Cardiac fibroblast (primary cell): ENCODE measurements around the gene GNA12.
A peak's percentile ranks its signal among the peaks of the same experiment; 100 is the strongest.

Experiments
- DNase-seq, 2 donors: peaks; one replicate each; pipeline versions ENCODE4 v3.0.0 to v3.0.0-alpha.2; 2010; ENCODE audit warnings: low read depth in 2 of 2
- H3K4me3 ChIP-seq, 2 donors: replicated peaks in 1 of 2; 1 replicate in 1 of 2; 2 replicates in 1 of 2; pipeline ENCODE4 v1.5.1; 2011; ENCODE audit warnings: low read depth in 2 of 2, low read length in 2 of 2, mild to moderate bottlenecking in 2 of 2, moderate library complexity in 1 of 2
- TF ChIP-seq, protein P1 (sequence below): IDR thresholded peaks from one replicate; pipeline ENCODE4 v1.5.1; 2011; ENCODE audit warnings: low read depth, mild to moderate bottlenecking, low read length, inconsistent platforms

The GNA12 gene

DNA sequence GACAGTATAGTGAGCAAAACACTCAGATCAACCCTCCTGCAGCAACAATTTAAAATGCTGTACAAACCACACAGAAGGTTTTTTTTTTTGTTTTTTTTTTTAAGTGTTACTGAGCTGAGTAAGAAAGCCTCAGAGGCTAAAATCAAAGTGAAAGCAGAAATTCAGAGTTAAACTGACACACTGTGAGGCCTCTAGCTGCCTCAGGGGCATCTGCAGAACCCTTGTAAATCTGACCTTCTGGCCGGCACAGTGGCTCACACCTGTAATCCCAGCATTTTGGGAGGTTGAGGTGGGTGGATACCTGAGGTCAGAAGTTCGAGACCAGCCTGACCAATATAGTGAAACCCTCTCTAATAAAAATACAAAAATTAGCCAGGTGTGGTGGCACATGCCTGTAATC, 7.4 kb upstream of the GNA12 start:
- TF ChIP-seq, protein P1, sequence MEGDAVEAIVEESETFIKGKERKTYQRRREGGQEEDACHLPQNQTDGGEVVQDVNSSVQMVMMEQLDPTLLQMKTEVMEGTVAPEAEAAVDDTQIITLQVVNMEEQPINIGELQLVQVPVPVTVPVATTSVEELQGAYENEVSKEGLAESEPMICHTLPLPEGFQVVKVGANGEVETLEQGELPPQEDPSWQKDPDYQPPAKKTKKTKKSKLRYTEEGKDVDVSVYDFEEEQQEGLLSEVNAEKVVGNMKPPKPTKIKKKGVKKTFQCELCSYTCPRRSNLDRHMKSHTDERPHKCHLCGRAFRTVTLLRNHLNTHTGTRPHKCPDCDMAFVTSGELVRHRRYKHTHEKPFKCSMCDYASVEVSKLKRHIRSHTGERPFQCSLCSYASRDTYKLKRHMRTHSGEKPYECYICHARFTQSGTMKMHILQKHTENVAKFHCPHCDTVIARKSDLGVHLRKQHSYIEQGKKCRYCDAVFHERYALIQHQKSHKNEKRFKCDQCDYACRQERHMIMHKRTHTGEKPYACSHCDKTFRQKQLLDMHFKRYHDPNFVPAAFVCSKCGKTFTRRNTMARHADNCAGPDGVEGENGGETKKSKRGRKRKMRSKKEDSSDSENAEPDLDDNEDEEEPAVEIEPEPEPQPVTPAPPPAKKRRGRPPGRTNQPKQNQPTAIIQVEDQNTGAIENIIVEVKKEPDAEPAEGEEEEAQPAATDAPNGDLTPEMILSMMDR = no peak
- DNase-seq = no peak
- H3K4me3 ChIP-seq = no peak overlapping the region

DNA sequence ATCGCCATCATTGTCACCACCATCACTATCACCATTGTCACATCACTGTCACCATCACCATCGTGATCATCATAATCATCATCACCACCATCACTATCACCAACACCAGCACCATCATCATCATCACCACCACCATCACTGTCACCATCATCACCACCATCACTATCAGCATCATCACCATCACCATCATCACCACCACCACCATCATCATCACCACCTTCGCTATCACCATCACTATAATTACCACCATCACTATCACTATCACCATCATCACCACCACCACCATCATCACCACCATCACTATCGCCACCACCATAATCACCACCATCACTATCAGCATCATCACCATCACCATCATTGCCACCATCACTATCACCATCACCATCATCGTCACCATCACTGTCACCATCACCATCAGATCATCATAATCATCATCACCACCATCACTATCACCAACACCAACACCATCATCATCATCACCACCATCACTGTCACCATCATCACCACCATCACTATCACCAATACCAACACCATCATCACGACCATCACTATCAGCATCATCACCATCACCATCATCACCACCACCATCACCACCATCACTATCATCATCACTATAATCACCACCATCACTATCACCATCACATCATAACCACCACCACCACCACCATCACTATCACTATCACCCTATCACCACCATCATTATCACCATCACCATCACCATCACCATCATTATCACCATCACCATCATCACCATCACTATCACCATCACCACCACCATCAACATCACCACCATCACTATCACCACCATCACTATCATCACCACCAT, 6.0 kb upstream of the GNA12 start:
- TF ChIP-seq, protein P1 = no peak
- DNase-seq = no peak
- H3K4me3 ChIP-seq = no peak overlapping the region

- no peak overlapping the region for H3K4me3 ChIP-seq
- no peak for DNase-seq
- TF ChIP-seq, protein P1 = no peak
Measured at GRCh38 chr7:2845034-2845592, 1.0 kb upstream of the GNA12 start.

DNA sequence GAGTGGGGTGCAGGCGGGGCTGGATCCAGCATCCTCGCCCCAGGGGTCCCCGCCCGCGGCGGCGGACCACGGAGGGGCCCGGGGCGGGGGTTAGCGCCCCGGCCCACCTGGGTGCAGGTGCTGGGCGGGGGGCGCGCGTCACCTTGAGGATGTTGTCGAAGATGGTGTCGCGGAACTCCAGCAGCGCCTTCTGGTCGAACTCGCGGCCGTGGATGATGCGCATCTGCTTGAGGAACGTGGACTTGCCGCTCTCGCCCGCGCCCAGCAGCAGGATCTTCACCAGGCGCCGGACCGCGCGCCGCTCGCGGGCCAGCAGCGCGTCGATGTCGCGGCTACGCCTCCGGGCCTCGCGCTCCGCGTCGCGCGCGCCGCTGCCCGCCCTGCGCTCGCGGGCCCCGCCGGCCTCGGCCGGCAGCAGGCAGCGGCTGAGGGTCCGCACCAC, 376 bp downstream of the GNA12 start:
- TF ChIP-seq, protein P1 = no peak
- peak overlapping the region; percentile 73 to 82 for H3K4me3 ChIP-seq
- DNase-seq = no peak

GRCh38 chr7:2843191-2843685, 870 bp downstream of the GNA12 start:
- H3K4me3 ChIP-seq = peak overlapping the region; percentile 73 to 82
- TF ChIP-seq, protein P1 = no peak
- DNase-seq = no peak

DNA sequence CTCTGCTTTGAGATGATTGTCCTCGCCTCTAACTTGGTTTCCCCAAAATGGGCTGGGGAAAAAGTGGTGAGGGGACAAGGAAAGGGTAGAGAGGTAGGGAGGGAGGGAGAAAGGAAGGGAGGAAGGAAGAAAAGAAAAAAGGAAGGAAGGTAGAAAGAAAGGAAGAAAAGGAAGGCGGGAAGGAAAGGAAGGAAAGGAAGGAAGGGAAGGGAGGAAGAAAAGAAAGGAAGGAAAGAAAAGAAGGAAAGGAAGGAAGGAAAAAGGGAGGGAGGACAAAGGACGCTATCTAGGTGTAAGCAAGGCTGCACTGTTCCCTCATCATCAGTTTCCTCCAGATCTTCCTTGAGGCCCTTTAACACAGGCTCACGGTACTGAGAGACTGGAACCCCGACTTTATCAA, 2.2 kb downstream of the GNA12 start:
- DNase-seq = no peak
- no peak overlapping the region for H3K4me3 ChIP-seq
- TF ChIP-seq, protein P1 = no peak
